ENCODE data around the gene MAP7D3. TPM values are rescaled to one million over a fixed set of nuclear protein-coding genes. Genes with fewer than 3 reads are reported as not detected.

MAP7D3 gene
- total RNA-seq, 1 donor from 2014 or later: 28.1 TPM

DNA sequence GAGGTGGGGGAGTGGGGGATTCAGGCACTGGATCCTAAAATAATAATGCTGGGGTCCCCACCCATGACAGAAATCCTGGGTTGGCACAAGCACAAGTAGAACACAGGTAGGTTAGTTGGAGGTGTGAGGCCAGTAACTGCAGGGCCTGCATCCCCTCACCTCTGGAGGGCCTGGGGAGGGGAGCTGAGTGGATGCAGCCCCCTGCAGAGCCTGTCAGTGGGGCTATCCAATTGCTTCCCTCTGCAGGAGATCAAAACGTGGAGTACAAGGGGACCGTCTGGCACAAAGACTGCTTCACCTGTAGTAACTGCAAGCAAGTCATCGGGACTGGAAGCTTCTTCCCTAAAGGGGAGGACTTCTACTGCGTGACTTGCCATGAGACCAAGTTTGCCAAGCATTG lies 43.7 kb downstream of the MAP7D3 start:
- no peak for DNase-seq (ENCODE audit: low read depth)

DNA sequence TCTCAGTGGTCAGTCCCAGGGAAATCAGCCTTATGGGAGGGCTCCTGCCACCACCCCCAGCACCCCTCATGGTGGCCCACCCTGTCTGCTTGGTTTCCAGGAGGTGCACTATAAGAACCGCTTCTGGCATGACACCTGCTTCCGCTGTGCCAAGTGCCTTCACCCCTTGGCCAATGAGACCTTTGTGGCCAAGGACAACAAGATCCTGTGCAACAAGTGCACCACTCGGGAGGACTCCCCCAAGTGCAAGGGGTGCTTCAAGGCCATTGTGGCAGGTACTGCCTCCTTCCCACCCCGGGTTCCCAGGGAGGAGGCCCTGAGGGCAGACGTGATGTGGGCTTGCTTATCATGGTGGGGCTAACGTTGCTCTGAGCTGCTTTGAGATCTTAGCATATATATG lies 44.3 kb downstream of the MAP7D3 start:
- no peak for DNase-seq (ENCODE audit: low read depth)

DNA sequence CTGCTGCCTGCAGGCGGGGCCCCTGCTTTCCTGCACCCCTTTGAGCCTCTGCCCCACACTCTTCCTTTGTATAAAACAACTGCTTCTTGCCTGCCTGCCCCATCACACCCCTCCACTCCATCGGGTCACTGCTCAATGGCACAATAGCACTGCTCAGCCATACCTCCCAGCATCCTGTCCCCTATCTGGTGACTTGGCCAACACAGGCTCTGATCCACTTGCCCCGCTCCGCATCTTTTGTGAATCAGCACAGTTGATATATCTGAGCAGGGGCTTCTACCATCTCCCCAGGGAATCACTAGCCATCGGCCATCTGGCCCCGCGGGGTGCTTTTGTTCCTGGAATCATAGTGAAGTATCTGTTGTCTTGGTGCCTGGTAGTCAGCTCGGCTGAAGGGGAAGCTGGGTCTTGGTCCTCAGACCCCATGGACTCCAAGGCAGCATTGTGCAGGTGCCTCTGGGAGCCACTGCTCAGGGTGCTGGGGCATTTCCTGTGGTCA lies 45.3 kb downstream of the MAP7D3 start:
- no peak for DNase-seq (ENCODE audit: low read depth)

DNA sequence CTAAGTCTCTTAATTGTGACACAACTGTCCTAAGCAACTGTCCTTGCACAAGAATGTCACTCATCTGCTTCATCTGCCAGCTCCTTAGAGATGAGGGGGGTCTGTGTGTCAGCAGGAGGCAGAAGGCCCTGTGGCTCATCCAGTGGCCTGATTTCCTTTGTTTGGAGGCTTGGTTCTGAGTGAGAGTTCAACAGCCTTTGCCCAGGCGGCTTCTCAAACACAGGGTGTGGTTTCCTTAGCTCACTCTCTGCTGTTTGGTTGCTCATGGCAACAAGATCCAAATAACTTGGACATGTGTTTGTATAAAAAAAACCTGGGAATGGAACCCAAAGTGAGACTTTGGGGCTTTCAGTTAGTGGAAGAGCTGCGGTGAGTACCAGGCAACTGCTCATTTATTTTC lies 46.6 kb downstream of the MAP7D3 start:
- peak; percentile 64 for DNase-seq (ENCODE audit: low read depth)

DNA sequence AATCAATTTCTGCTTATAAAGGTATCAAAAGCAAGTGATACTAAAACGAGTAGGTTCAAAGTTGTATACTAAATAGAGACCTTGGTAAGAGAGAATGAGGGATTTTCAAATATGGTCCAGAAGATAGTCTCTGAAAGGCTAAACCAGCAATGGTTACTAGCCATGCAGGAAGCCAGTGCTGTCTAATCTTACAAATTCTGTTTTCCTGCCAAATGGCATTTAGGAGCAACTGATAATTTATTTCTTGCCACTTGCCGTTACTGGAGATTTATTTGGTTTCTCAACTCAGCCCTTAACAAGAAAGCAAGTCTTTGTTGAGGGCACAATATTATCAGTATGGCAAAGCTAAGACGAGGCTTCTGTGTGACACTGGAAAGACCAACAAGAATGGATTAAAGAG lies 47.2 kb downstream of the MAP7D3 start:
- no peak for DNase-seq (ENCODE audit: low read depth)

DNA sequence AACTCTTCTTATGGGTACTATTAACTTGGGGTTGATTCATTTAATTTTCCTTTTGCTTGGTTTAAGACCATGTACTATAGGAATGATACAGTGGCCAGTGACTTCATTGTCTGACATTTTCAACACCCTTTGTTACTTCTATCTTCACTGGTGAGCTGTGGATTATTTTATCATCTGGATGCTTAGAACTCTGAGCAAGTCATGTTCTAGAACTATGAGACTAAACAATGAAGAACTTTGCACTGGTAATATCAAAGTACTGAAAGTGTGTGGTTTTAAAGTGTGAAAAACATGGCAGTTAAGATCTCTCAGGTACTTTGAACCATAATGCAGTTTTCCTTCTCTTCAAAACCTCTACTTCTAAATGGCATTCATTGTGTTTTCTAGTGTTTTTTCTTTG lies 47.8 kb downstream of the MAP7D3 start:
- DNase-seq (ENCODE audit: low read depth): no peak

DNA sequence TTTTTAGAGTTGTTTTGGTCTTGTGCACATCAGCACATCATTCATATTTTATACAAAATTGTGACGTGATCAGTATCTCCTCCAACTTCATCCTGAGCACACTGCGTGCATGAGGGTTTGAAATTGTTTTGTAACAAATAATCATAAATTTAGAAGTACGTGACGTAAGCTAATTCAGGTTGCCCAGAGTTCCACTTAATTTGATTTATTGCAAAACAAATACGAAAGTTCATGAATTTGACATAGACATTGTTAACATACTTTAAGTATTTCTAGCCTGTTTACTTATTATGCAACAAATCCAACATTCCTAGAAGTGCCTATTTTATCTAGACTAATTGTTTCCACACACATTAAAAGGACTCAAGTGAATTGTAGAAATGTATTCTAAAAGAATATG lies 48.3 kb downstream of the MAP7D3 start:
- DNase-seq (ENCODE audit: low read depth): peak; percentile 74

DNA sequence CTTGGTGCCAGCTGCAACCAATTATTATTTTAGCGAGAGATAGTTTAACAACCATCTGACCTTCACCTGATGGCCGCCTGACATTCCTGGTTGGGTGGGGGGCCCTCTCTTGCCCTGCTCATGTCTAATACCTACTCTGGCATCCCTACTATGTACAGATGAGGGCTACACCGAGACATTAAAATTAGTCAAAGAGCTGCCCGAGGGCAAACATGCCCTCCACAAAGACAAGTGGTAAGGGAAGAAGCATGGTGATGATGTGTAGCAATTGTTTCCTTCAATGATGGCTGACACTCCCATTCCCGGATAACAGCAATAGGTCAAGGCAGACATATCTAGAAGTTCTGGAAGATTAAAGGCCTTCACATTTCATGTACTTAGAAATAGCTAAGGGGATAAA lies 49.6 kb downstream of the MAP7D3 start:
- DNase-seq (ENCODE audit: low read depth): no peak

DNA sequence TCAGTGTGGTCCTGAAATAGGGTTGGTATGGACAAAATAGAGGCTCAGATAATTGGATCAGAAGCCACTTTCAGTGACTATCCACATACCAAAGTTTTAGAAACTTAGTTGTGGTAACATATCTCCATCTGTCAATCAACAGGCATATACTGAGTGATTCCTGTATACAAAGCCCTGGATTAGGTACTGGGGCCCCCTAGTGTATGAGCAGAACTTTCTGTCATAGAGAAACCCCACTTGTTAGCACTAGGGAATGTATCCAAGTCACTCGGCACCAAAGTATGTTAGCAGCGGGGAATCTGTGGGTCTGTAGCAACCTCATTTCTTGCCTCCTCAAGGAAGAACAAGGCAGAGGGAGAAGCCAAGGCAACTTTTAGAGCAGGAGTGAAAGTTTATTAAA lies 50.7 kb downstream of the MAP7D3 start:
- no peak for DNase-seq (ENCODE audit: low read depth)

DNA sequence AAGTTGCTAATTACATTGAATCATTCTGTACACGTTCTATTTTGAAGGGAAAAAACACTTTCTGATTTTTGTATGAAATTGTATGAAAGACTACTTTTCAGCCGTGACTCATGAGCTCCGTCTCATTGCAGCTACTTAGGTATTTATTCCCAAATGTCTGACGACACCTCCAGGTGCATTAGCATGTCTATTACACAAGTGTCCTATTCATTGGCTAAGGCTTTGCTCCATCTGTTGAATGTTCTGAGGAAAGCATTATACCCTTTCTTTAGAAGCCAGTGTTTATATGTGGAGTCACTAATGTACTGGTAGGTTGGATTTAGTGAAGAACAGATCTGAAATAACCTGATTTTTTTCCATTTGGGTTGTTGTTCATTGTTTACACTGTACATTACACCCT lies 51.8 kb downstream of the MAP7D3 start:
- no peak for DNase-seq (ENCODE audit: low read depth)

DNA sequence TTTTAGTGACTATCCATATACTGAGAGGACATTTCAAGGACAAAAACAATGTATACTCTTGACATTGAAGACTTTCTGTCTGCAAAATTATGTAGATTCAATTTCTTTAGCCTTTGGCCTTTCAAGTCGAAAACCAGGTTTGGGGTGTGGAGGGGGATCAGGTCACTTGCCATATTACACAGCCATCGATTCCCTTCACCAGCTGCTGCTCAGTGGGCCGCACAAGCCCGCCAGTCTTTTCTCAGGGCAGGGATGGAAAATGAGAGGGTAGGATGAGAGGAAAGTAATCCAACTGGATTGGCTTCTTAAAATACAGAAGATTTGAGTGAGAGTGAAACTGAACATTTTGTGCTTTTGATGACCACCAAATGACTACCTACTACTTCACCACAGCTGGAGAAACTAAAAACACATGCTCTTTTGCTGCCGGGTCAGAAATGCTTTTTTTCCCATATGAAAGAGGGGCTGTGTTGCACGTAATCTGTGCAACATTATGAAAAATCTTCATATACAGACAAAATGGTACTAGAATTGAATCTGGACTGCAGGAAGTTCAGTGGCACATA lies 52.4 kb downstream of the MAP7D3 start:
- DNase-seq (ENCODE audit: low read depth): no peak

DNA sequence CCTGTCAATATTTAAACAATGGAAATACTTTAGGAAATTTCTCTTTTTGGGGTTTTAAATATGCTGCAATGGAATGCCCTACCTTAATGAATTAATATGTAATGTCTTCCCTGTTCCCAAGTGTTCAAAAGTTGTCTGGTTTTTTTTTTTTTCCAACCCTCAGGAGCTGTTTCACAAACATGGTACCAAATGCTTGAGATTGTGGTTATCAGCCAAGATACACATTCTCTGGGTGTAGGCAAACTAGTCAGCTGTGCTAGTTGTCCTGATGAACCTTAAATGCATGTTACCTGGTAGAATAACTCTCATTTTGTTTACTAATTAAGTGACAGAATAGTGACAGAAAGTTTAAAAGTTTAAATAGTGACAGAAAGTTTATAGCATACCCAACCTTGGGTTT lies 53.2 kb downstream of the MAP7D3 start:
- DNase-seq (ENCODE audit: low read depth): no peak

DNA sequence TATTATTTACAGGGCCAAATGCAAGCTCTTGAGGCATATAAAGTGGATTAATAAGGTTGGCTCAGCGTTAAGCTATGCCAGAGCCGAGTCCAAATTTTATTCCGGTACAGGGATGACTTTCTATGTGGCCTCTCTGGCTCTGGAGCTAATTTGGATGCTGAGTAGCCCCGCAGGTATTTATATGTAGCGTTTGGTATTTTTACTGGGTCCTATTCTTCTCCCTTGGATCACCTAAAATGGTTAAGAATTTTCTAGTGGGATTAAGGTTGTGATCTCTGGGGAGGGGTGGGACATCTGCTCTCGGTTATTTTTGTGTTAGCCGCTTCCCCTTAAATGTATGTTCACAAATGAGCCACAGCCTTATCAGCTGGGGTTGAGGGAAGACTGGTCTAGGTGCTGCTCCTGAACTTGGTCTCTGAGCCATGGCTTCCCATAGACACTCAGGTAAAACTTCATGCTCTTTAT lies 54.5 kb downstream of the MAP7D3 start:
- DNase-seq (ENCODE audit: low read depth): no peak

DNA sequence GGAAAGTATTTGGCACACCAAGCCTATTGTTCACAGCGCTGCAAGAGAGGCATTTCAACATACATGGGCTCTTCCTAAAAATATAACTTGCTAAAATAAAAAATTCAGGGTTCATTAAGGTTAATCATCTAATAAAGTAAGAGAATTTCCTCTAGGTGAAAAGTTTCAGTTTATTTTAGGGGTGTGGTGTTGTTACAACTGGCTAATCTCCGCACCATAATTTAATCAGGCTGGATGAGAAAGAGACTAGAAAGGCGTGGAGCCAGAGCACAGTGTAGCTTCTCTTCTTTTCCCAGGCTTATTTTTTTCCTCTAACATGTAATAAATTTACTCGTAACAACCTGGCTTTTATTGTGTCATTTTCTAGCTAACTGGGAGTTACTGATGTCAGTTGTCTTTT lies 56.0 kb downstream of the MAP7D3 start:
- no peak for DNase-seq (ENCODE audit: low read depth)

DNA sequence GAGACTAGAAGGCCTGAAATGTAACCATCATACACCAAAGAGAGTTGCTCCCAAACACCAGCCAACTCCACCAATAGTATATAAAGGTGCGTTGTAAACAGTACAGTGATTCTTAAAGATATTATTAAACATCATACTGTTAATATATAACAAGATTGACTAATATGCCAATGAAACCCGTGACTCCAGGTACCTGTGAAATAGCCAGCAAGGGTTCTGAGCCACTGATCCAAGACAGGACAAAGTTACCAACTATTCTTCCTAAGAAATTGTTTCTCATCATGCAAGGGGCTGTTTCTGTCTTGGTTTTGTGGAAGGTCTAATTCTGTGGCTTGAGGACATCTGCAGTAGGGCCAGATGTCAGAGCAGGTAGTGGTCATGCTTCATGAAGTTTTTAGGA lies 56.7 kb downstream of the MAP7D3 start:
- DNase-seq (ENCODE audit: low read depth): peak; percentile 77

DNA sequence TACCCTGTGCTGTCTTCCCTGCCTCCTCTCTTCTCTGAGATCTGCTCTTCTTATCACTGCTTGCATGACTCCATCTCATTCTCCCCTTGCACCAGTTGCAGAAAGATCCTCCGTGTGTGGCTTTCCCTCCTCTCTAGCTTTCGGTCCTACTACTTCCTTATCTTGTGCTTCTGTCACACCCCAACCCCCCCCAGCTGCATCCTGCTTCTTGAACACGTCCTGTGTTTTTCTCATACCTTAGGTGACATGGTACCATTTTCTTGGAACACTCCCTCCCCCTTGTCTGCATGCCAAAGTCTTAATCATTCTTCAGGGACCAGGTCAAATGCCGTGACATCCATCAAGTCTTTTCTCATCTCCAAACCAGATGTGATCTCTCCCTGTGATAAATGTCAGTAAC lies 57.4 kb downstream of the MAP7D3 start:
- no peak for DNase-seq (ENCODE audit: low read depth)

DNA sequence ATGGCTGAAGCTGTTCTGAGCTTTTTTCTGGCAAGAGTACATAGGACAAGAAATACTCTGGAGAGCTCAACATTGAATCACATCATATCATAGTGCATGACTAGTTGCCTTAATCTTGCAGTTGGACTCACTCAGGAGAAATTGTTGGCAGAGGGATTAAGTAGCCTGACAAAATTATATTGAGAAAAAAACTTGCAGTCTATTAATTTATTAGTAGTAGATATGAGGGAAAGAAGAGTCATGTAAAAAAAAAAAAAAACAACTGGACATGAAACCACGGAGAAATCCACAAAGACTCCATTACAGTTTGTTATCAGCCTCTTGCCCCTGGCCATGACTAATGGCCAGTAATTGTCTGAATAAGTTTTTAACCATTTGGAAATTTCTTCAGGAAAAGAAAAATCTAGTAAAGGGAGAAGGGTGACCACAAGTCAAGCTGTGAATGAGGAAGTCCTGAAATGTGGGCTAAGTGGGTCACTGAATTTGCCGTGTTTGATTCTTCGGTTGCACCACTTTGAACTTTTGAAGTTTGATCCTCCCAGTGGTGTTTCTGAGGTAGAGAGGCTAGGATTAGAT lies 58.3 kb downstream of the MAP7D3 start:
- DNase-seq (ENCODE audit: low read depth): peak; percentile 85

DNA sequence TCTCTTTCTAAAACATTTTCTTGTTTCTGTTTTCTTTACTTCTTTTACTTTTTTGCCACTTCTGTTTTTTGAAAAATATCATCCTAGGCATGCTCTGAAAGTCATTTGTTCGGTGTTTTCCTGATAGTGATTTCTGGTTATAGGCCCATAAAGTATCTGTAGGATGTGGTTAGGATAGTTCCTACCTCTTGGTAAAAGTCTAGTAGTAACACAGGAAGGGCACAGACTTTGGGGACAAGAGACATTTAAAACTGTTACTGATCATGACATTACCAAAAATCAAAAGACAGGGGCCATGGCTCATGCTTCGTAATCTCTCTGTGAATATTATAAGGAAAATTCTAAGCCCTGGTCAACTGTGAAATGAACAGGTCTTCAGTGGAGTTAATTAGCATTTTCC lies 59.1 kb downstream of the MAP7D3 start:
- no peak for DNase-seq (ENCODE audit: low read depth)

DNA sequence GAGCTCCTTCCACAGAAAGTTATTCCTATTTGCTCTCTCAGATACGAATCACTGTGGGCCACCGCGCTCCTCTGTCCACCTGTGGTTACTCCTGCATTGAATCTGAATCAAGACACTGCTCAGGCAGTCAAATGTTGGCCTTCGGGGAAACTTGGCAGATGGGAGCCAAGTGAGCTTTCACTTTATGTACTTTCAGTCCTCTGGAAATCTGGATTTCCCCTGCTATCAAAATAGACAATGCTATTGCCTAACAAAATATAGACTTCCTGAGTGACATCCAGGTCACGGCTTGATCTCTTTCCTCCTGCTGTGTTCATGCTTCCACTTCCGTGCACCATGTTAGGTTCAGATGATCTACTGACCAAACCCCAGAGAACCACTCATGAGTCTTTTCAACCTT lies 60.0 kb downstream of the MAP7D3 start:
- DNase-seq (ENCODE audit: low read depth): no peak

DNA sequence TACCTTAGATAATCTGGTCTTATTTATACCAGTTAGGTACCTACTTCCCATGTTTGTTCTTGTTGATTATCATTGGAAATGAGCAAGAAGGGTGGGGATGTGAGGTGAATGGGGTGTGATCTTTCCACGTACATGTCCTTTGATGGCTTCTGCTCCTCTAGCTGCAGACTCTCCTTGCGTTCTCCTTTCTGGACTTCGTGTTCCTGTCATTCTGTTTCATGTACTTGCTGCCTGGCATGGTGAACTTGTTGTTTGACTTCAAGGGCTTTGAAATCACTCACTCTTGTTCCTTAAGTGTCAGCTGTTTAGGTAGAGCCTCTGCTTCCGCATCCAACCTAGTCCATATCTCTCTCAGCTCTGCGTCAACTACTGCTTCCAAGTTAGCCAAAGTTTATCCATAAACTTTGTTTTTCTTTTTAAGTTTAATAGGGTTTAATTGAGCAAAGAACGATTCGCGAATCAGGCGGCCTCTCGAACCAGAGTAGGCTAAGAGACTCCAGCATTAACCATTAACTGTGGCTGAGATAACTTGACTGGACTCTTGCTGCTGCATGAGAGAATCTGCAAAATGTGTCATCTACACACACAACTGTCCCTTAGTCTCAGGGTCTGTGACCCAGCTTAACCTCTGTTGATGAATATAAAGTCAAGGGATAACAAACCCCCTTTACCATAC lies 61.0 kb downstream of the MAP7D3 start:
- no peak for DNase-seq (ENCODE audit: low read depth)

DNA sequence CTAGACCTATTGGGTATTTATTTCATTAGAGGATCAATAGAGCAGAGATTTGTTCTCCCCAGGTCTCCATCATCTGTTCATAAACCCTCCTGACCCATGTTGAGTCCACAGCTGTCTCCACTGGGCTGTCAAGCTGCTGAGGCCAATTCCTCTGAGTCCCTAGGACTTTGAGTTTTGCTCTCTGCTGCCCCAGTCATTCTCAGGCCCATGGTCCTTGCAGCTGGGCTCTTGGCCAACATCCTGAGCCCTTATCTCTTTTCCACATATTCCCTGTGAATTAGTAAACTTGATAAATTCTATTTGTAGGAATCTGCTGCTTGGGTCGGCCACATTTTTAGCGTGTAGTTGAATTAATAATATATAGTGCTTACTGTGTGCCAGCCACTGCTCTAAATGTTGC lies 62.0 kb downstream of the MAP7D3 start:
- DNase-seq (ENCODE audit: low read depth): no peak

DNA sequence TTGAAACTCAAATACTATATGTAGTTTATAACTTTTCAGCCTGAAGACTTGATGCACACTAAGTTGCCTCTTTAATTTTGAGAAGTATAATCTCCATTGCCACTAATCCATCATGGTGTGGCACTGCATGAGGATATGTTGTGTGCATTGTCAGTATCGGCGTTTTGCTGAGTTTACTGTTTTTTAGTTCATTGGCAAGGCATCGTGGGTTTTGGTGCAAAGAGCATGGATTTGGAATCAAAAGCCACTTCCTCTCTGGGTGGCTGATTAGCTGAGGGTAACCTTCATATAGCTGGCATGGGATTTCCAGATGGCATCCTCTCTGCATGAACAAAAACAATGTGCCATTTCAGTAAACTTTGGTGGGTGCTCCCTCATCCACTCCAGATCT lies 65.2 kb downstream of the MAP7D3 start:
- no peak for DNase-seq (ENCODE audit: low read depth)

DNA sequence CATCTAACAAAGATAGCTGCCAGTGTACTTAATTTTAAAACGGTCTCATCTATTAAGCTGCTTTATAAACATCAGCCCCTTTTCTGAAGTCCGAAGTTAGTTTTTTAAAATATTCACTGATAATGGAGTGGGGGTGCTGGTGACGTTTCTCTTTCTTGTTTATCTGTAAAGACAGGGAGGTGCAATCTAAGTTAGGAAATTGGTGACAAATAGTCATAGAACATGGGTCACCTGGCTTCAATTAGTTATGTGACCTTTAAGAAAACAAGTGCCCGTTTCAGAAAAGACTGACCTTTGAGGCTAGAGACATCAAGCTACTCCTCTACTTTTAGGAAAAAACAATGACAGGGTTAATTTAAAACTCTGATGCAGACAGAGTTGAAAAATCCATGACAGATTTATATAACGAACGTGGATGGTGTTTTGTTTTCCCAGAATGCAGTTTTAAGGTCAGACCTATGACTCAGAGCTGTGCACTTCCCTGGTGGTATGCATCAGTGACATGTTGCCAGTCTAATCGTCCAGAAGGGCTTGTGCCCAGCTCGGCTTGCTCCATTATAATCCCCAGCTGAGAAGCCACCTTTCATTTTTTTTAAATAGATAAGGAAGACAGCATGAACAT lies 65.7 kb downstream of the MAP7D3 start:
- DNase-seq (ENCODE audit: low read depth): peak; percentile 81

Data from renal cortical epithelial cell (primary cell).